OCI-LY3 (cell line): ENCODE data around the gene MPRIP.

Experiments used
- H2AFZ ChIP-seq: fragments of 200-600, 300-600 bp; shearing (Covaris generic); 2 replicates; pipeline ENCODE4 v1.6.0; 2014; ENCODE audit warnings: antibody characterized with exemption, low read depth, low read length
- H3K27ac ChIP-seq: fragments of 200-600, 300-600 bp; sonication (generic); 2 replicates; pipeline ENCODE4 v1.5.1; 2014; ENCODE audit warnings: mild to moderate bottlenecking, low read length, moderate library complexity, mixed read lengths
- H3K27me3 ChIP-seq: fragments of 200-600, 300-600 bp; sonication (generic); 2 replicates; pipeline ENCODE4 v1.6.1; 2014; ENCODE audit warnings: low read depth, low read length, mixed read lengths
- H3K36me3 ChIP-seq: fragments of 200-600, 300-600 bp; sonication (generic); replicated peaks from 2 replicates; pipeline ENCODE3; 2014; ENCODE audit warnings: low read depth, low read length, mixed read lengths
- H3K4me1 ChIP-seq: fragments of 300-600, 200-600 bp; sonication (generic); 2 replicates; pipeline ENCODE4 v1.6.1; 2014; ENCODE audit warnings: low read length, mixed read lengths
- H3K4me2 ChIP-seq: fragments of 200-600, 300-600 bp; sonication (generic); 2 replicates; pipeline ENCODE4 v1.6.1; 2014; ENCODE audit warnings: low read length, mixed read lengths
- H3K4me3 ChIP-seq: fragments of 300-600, 200-600 bp; sonication (generic); 2 replicates; pipeline ENCODE4 v1.5.1; 2014; ENCODE audit warnings: antibody characterized with exemption, mild to moderate bottlenecking, low read length, moderate library complexity
- H3K79me2 ChIP-seq: fragments of 300-600, 200-600 bp; shearing (Covaris generic); 2 replicates; pipeline ENCODE4 v1.6.1; 2014; ENCODE audit warnings: mild to moderate bottlenecking, low read length, mixed read lengths
- H3K9ac ChIP-seq: fragments of 300-600, 200-600 bp; shearing (Covaris generic); 2 replicates; pipeline ENCODE4 v1.6.0; 2014; ENCODE audit warnings: mild to moderate bottlenecking, low read length, moderate library complexity
- H3K9me3 ChIP-seq: fragments of 200-600, 300-600 bp; shearing (Covaris generic); 2 replicates; pipeline ENCODE4 v1.6.1; 2014; ENCODE audit warnings: low read length, mixed read lengths; ENCODE audit not compliant: insufficient read depth
- H4K20me1 ChIP-seq: fragments of 200-600, 300-600 bp; sonication (generic); 2 replicates; pipeline ENCODE4 v1.6.1; 2016; ENCODE audit warnings: low read length, mixed read lengths; ENCODE audit not compliant: insufficient read depth
- CTCF ChIP-seq: fragments of 200-600, 300-600 bp; sonication (generic); IDR thresholded peaks from 2 replicates; pipeline ENCODE4 v1.5.1; 2014; ENCODE audit warnings: antibody characterized with exemption, low read length, low read depth
- EZH2phosphoT487 ChIP-seq: fragments of 200-600 bp; shearing (Covaris generic); IDR thresholded peaks from 2 replicates; pipeline ENCODE4 v1.6.1; 2018; ENCODE audit warnings: antibody characterized with exemption, mixed run types, low read depth

Gene MPRIP

GRCh38 chr17:17151962-17152361 is 109.7 kb downstream of the MPRIP start:
- H3K79me2 ChIP-seq = no peaks in the 10 kb centered on the region
- H3K4me3 ChIP-seq = no peak overlapping the region
- H3K9ac ChIP-seq = no peak overlapping the region
- H3K4me2 ChIP-seq = no peak overlapping the region
- H4K20me1 ChIP-seq = no peaks in the 10 kb centered on the region
- no peak overlapping the region for H2AFZ ChIP-seq
- H3K27ac ChIP-seq = no peak overlapping the region
- H3K36me3 ChIP-seq = no peaks in the 10 kb centered on the region
- no peaks in the 10 kb centered on the region for H3K9me3 ChIP-seq
- peaks cover 19% of the 10 kb centered on the region for H3K4me1 ChIP-seq
- TF ChIP-seq CTCF (no peak), EZH2phosphoT487 (no peak)
- no peaks in the 10 kb centered on the region for H3K27me3 ChIP-seq

GRCh38 chr17:17152385-17152784 is 110.1 kb downstream of the MPRIP start:
- TF ChIP-seq EZH2phosphoT487 (no peak), CTCF (no peak)
- Histone ChIP-seq H3K36me3 (no peaks in the 10 kb centered on the region), H3K9me3 (no peaks in the 10 kb centered on the region), H3K4me2 (no peak overlapping the region), H3K4me3 (no peak overlapping the region), H3K27me3 (no peaks in the 10 kb centered on the region), H3K9ac (no peak overlapping the region), H3K27ac (no peak overlapping the region), H2AFZ (no peak overlapping the region), H4K20me1 (no peaks in the 10 kb centered on the region), H3K4me1 (peaks cover 19% of the 10 kb centered on the region), H3K79me2 (no peaks in the 10 kb centered on the region)

- no peaks in the 10 kb centered on the region for H3K36me3 ChIP-seq
- no peak overlapping the region for H3K4me3 ChIP-seq
- no peak overlapping the region for H3K9ac ChIP-seq
- TF ChIP-seq CTCF (no peak), EZH2phosphoT487 (no peak)
- no peaks in the 10 kb centered on the region for H3K79me2 ChIP-seq
- no peaks in the 10 kb centered on the region for H3K27me3 ChIP-seq
- no peaks in the 10 kb centered on the region for H4K20me1 ChIP-seq
- H3K27ac ChIP-seq = no peak overlapping the region
- no peak overlapping the region for H3K4me2 ChIP-seq
- no peaks in the 10 kb centered on the region for H3K9me3 ChIP-seq
- no peak overlapping the region for H2AFZ ChIP-seq
- peaks cover 19% of the 10 kb centered on the region for H3K4me1 ChIP-seq
These were observed 110.8 kb downstream of the MPRIP start for GRCh38 chr17:17153071-17153470.

- Histone ChIP-seq H3K4me3 (no peak overlapping the region), H3K4me1 (peaks cover 19% of the 10 kb centered on the region), H2AFZ (no peak overlapping the region), H3K36me3 (no peaks in the 10 kb centered on the region), H3K79me2 (no peaks in the 10 kb centered on the region), H4K20me1 (no peaks in the 10 kb centered on the region), H3K27ac (no peak overlapping the region), H3K27me3 (no peaks in the 10 kb centered on the region), H3K9me3 (no peaks in the 10 kb centered on the region), H3K9ac (no peak overlapping the region), H3K4me2 (no peak overlapping the region)
- TF ChIP-seq EZH2phosphoT487 (no peak), CTCF (no peak)
These were observed 111.5 kb downstream of the MPRIP start for GRCh38 chr17:17153709-17154108.
